Endothelial cell of umbilical vein (primary cell): ENCODE measurements around the gene MBD6. TPM values are rescaled to one million over a fixed set of nuclear protein-coding genes. Genes with fewer than 3 reads are reported as not detected.

Experiments used
- BruUV-seq: library from RNA; stranded (reverse); fragments of 400-500 nt; replicated peaks from 2 replicates; lab custom pipeline; 2021; lab: Mats Ljungman, UMichigan
- CTCF ChIA-PET: fragments of 300-600, 350-600 bp; sonication (Branson Sonifier 250); formaldehyde crosslinking; loops from one replicate; lab custom pipeline; 2021; ENCODE audit warnings: antibody characterized with exemption, inconsistent platforms; lab: Charles Lee
- POLR2A ChIA-PET: fragments of 300-600, 350-600 bp; sonication (Branson Sonifier 250); formaldehyde crosslinking; loops from one replicate; lab custom pipeline; 2021; ENCODE audit warnings: antibody characterized with exemption, inconsistent platforms; lab: Charles Lee
- DNase-seq: peaks from one replicate; pipeline ENCODE4 v3.0.0-alpha.2; 2011; ENCODE audit warnings: low read depth, low spot score
- FAIRE-seq: peaks from 2 replicates; lab custom pipeline; 2011; peaks lifted over from hg19 to GRCh38; lab: Jason Lieb, UNC
- H2AFZ ChIP-seq: 2 replicates; pipeline ENCODE4 v1.6.0; 2012; ENCODE audit warnings: low read depth, low read length, control low read depth, inconsistent platforms
- H3K27ac ChIP-seq: 2 replicates; pipeline ENCODE4 v1.5.1; 2011; ENCODE audit warnings: low read depth, mild to moderate bottlenecking, control low read depth, low read length, moderate library complexity; ENCODE audit not compliant: insufficient read depth
- H3K27me3 ChIP-seq, 2 experiments: 2 replicates each; pipeline versions ENCODE4 v1.6.0 to v1.6.1; 2011; ENCODE audit warnings: low read length in 2 of 2, mixed read lengths in 1 of 2; ENCODE audit not compliant: control insufficient read depth in 2 of 2, insufficient read depth in 2 of 2
- H3K36me3 ChIP-seq, 2 experiments: 2 replicates in 1 of 2; 3 replicates in 1 of 2; pipeline ENCODE4 v1.5.1; 2011; ENCODE audit warnings: low read length in 2 of 2, mild to moderate bottlenecking in 1 of 2, moderate library complexity in 1 of 2; ENCODE audit not compliant: control insufficient read depth in 2 of 2, insufficient read depth in 2 of 2; ENCODE audit errors: extremely low read depth in 1 of 2
- H3K4me1 ChIP-seq: 3 replicates; pipeline ENCODE4 v1.5.1; 2011; ENCODE audit warnings: mild to moderate bottlenecking, low read length; ENCODE audit not compliant: control insufficient read depth, insufficient read depth; ENCODE audit errors: extremely low read depth
- H3K4me2 ChIP-seq: 2 replicates; pipeline ENCODE4 v1.6.1; 2011; ENCODE audit warnings: low read length, control low read depth, mixed read lengths; ENCODE audit not compliant: insufficient read depth
- H3K4me3 ChIP-seq, 3 experiments: fragments of 200-600 bp in 1 of 3; sonication (generic), shearing (Covaris generic) in 1 of 3; replicated peaks in 1 of 3; 2 replicates each; pipeline ENCODE4 v1.5.1; 2011 to 2016; ENCODE audit warnings: control low read depth in 3 of 3, low read length in 3 of 3, mild to moderate bottlenecking in 2 of 3, inconsistent platforms in 1 of 3, low read depth in 1 of 3, moderate library complexity in 1 of 3; ENCODE audit not compliant: insufficient read depth in 1 of 3
- H3K79me2 ChIP-seq: 2 replicates; pipeline ENCODE4 v1.6.0; 2012; ENCODE audit warnings: low read length, inconsistent platforms; ENCODE audit not compliant: control insufficient read depth, insufficient read depth
- H3K9ac ChIP-seq: replicated peaks from 2 replicates; pipeline ENCODE3; 2011; ENCODE audit warnings: low read length, control low read depth; ENCODE audit not compliant: insufficient read depth; ENCODE audit errors: extremely low read depth
- H3K9me1 ChIP-seq: replicated peaks from 3 replicates; pipeline ENCODE4 v1.6.0; 2011; ENCODE audit warnings: mild to moderate bottlenecking, low read length; ENCODE audit not compliant: control insufficient read depth, insufficient read depth; ENCODE audit errors: extremely low read depth
- H3K9me3 ChIP-seq: replicated peaks from 2 replicates; pipeline ENCODE4 v1.5.1; 2012; ENCODE audit warnings: low read length, inconsistent platforms; ENCODE audit not compliant: control insufficient read depth, insufficient read depth
- H4K20me1 ChIP-seq: replicated peaks from 2 replicates; pipeline ENCODE3; 2011; ENCODE audit warnings: mild to moderate bottlenecking, low read length; ENCODE audit not compliant: control insufficient read depth, insufficient read depth; ENCODE audit errors: extremely low read depth
- CTCF ChIP-seq, 2 donors: IDR thresholded peaks; 1 replicate in 1 of 2; 2 replicates in 1 of 2; pipeline ENCODE4 v1.5.1; 2011; ENCODE audit warnings: low read length in 2 of 2, mild to moderate bottlenecking in 2 of 2, moderate library complexity in 2 of 2, control low read depth in 1 of 2, inconsistent platforms in 1 of 2, low read depth in 1 of 2; ENCODE audit not compliant: insufficient read depth in 1 of 2; ENCODE audit errors: extremely low read depth in 1 of 2
- EZH2 ChIP-seq: IDR thresholded peaks from 2 replicates; pipeline ENCODE4 v1.6.1; 2012; ENCODE audit warnings: borderline replicate concordance, low read depth, mild to moderate bottlenecking, moderate library complexity, low read length, inconsistent platforms; ENCODE audit not compliant: severe bottlenecking
- FOS ChIP-seq: IDR thresholded peaks from 2 replicates; pipeline ENCODE4 v1.6.1; 2011; ENCODE audit warnings: mild to moderate bottlenecking, low read length, moderate library complexity, borderline replicate concordance; ENCODE audit not compliant: insufficient read depth
- GATA2 ChIP-seq: IDR thresholded peaks from 2 replicates; pipeline ENCODE4 v1.7.0; 2011; ENCODE audit warnings: low read depth, mild to moderate bottlenecking, moderate library complexity, mixed read lengths, low read length; ENCODE audit not compliant: insufficient read length, insufficient read depth
- JUN ChIP-seq: IDR thresholded peaks from 2 replicates; pipeline ENCODE4 v1.6.1; 2011; ENCODE audit warnings: borderline replicate concordance, low read depth; ENCODE audit not compliant: insufficient read length, insufficient read depth
- MAX ChIP-seq: IDR thresholded peaks from 2 replicates; pipeline ENCODE4 v1.6.1; 2011; ENCODE audit not compliant: insufficient read depth, insufficient read length
- MYC ChIP-seq: IDR thresholded peaks from one replicate; pipeline ENCODE4 v1.6.1; 2011; ENCODE audit warnings: mild to moderate bottlenecking, low read depth, low read length
- POLR2A ChIP-seq: IDR thresholded peaks from 2 replicates; pipeline ENCODE4 v1.6.1; 2012; ENCODE audit warnings: low read depth, mild to moderate bottlenecking, control low read depth, low read length
- POLR2AphosphoS5 ChIP-seq: IDR thresholded peaks from 2 replicates; pipeline ENCODE4 v1.6.1; 2012; ENCODE audit warnings: low read depth, mild to moderate bottlenecking, control low read depth, low read length, moderate library complexity; ENCODE audit not compliant: insufficient read depth
- dilution Hi-C: fragments of 300-500 bp; cut with MboI; formaldehyde crosslinking; loops from one replicate; pipeline ENCODE4 v1.15.0; 2019; ENCODE audit warnings: low sequenced_read_pairs; ENCODE audit not compliant: extremely low pct_ligation_motif_present
- intact Hi-C: fragments of 100-400 bp; cut with micrococcal nuclease; formaldehyde crosslinking; loops from one replicate; pipeline ENCODE4 v1.10.0; 2022
- polyA plus RNA-seq, 4 experiments: library from polyadenylated mRNA; depleted of rRNA in 3 of 4; stranded (reverse) in 3 of 4; unstranded in 1 of 4; fragments of >200 nt; gene quantifications; 2 replicates each; pipeline versions ENCODE4 v1.2.1 to v1.2.3, GENCODE V29; 2011 to 2012; ENCODE audit warnings: missing spikeins in 1 of 4
- total RNA-seq: library from RNA; stranded (reverse); gene quantifications from 2 replicates; pipeline ENCODE4 v1.2.3, GENCODE V29; 2021

The MBD6 gene
- total and polyA plus RNA-seq, 2 donors (not counting 3 experiments of a cell fraction or from before 2014, with no cell fraction given): 10.6 to 95.2 TPM

- DNase-seq: no peak
- POLR2A ChIA-PET: interaction anchor here (1.0 kb wide), 1 partner anchor 21 kb away, joined by 10 read pairs; no protein-coding TSS in a partner anchor
- peaks cover 33 to 45% of the 10 kb centered on the region in 2 experiments for H3K36me3 ChIP-seq
Measured at GRCh38 chr12:57515408-57515933, 7.2 kb upstream of the MBD6 start.

GRCh38 chr12:57515934-57516541 is 6.6 kb upstream of the MBD6 start:
- ChIA-PET CTCF (interaction anchor here (1.8 kb wide), 1 partner anchor 11 kb away, joined by 4 read pairs; no protein-coding TSS in a partner anchor), POLR2A (interaction anchor here (0.9 kb wide), 1 partner anchor 17 kb away, joined by 4 read pairs; no protein-coding TSS in a partner anchor)
- no peaks in the 10 kb centered on the region for H3K27me3 ChIP-seq
- peaks cover 23% of the 10 kb centered on the region for H3K79me2 ChIP-seq
- FAIRE-seq (no peak), DNase-seq (no peak)
- TSS peak; percentile 5 for BruUV-seq
- H3K9me3 ChIP-seq: no peaks in the 10 kb centered on the region
- intact Hi-C loops: no loop called here
- TF ChIP-seq MYC (no peak), MAX (no peak), FOS (no peak), POLR2A (no peak), GATA2 (no peak), CTCF (IDR thresholded peaks at IDR 0.05; ENCODE audit: extremely low read depth in 1 of 2, insufficient read depth in 1 of 2, low read depth in 1 of 2, low read length in 2 of 2) (no peak), EZH2 (no peak), JUN (no peak), POLR2AphosphoS5 (no peak)
- H3K4me1 ChIP-seq: peaks cover 23% of the 10 kb centered on the region
- H3K4me3 ChIP-seq: no peak overlapping the region
- H3K9ac ChIP-seq: no peak overlapping the region
- H3K9me1 ChIP-seq: no peaks in the 10 kb centered on the region
- peaks cover 33 to 45% of the 10 kb centered on the region in 2 experiments for H3K36me3 ChIP-seq
- dilution Hi-C loops: no loop called here
- no peaks in the 10 kb centered on the region for H4K20me1 ChIP-seq
- H3K4me2 ChIP-seq: no peak overlapping the region
- H2AFZ ChIP-seq: no peak overlapping the region
- H3K27ac ChIP-seq: no peak overlapping the region

More at GRCh38 chr12:57515408-57515933, 7.2 kb upstream of the MBD6 start:
- CTCF ChIA-PET: no interaction called here
- no peaks in the 10 kb centered on the region for H3K9me1 ChIP-seq
- no peaks in the 10 kb centered on the region for H3K27me3 ChIP-seq
- H3K79me2 ChIP-seq: peaks cover 23% of the 10 kb centered on the region
- no peak overlapping the region for H3K4me3 ChIP-seq
- intact Hi-C loops (no loop called here), dilution Hi-C loops (no loop called here)
- H4K20me1 ChIP-seq: no peaks in the 10 kb centered on the region
- peaks cover 23% of the 10 kb centered on the region for H3K4me1 ChIP-seq
- H3K9me3 ChIP-seq: no peaks in the 10 kb centered on the region
- no peak overlapping the region for H3K9ac ChIP-seq
- no peak overlapping the region for H3K27ac ChIP-seq
- no peak for TF ChIP-seq MAX
- no peak for TF ChIP-seq POLR2A
- TF ChIP-seq POLR2AphosphoS5: no peak
- TF ChIP-seq EZH2: no peak
- TF ChIP-seq MYC: no peak
- FAIRE-seq: no peak
- no TSS peak for BruUV-seq
- H3K4me2 ChIP-seq: no peak overlapping the region
- H2AFZ ChIP-seq: no peak overlapping the region
